Naive thymus-derived CD4-positive, alpha-beta T cell (primary cell): Measurements from ENCODE around the gene SULT4A1. TPM values are rescaled to one million over a fixed set of nuclear protein-coding genes. Genes with fewer than 3 reads are reported as not detected.
A peak's percentile ranks its signal among the peaks of the same experiment; 100 is the strongest.

Experiments used
- ATAC-seq: fragments of 150-1000 bp; cut with Tn5 transposase; 2 replicates; pipeline ENCODE4 v1.10.0; 2021; ENCODE audit warnings: mild to moderate bottlenecking, moderate library complexity
- CTCF ChIA-PET: fragments of 350-600 bp; sonication (Branson Sonifier 250); formaldehyde crosslinking; loops from one replicate; lab custom pipeline; 2021; ENCODE audit warnings: antibody characterized with exemption; lab: Charles Lee
- POLR2A ChIA-PET: fragments of 350-600 bp; sonication (Branson Sonifier 250); formaldehyde crosslinking; loops from one replicate; lab custom pipeline; 2021; ENCODE audit warnings: antibody characterized with exemption, inconsistent platforms; lab: Charles Lee
- DNase-seq, 9 donors: peaks; one replicate each; pipeline versions ENCODE4 v3.0.0 to v3.0.0-alpha.2; 2020 to 2022; ENCODE audit warnings: mixed read lengths in 1 of 9
- H3K27ac ChIP-seq: one replicate; pipeline ENCODE4 v1.7.0; 2013; ENCODE audit warnings: mild to moderate bottlenecking, low read depth, low read length, moderate library complexity
- H3K27me3 ChIP-seq, 2 donors: one replicate each; pipeline ENCODE4 v1.7.0; 2013; ENCODE audit warnings: low read length in 2 of 2, mild to moderate bottlenecking in 2 of 2, moderate library complexity in 2 of 2; ENCODE audit not compliant: control insufficient read depth in 2 of 2, insufficient read depth in 2 of 2
- H3K36me3 ChIP-seq, 3 experiments: 1 replicate in 2 of 3; 2 replicates in 1 of 3; pipeline ENCODE4 v1.7.0; 2013; ENCODE audit warnings: low read length in 3 of 3, mild to moderate bottlenecking in 3 of 3, moderate library complexity in 1 of 3; ENCODE audit not compliant: insufficient read depth in 3 of 3, control insufficient read depth in 2 of 3
- H3K4me1 ChIP-seq, 2 donors: one replicate each; pipeline ENCODE4 v1.7.0; 2013; ENCODE audit warnings: low read length in 2 of 2, mild to moderate bottlenecking in 2 of 2, moderate library complexity in 1 of 2; ENCODE audit not compliant: control insufficient read depth in 2 of 2, insufficient read depth in 2 of 2
- H3K4me3 ChIP-seq: 2 replicates; pipeline ENCODE4 v1.7.0; 2013; ENCODE audit warnings: mild to moderate bottlenecking, low read length
- H3K9me3 ChIP-seq, 3 experiments: 1 replicate in 2 of 3; 2 replicates in 1 of 3; pipeline ENCODE4 v1.7.0; 2013; ENCODE audit warnings: low read length in 3 of 3; ENCODE audit not compliant: control insufficient read depth in 2 of 3
- H3K27ac Mint-ChIP-seq, 9 donors: one replicate each; pipeline ENCODE4 v1.8.0; 2020 to 2022; ENCODE audit warnings: mixed read lengths in 9 of 9, mild to moderate bottlenecking in 8 of 9, moderate library complexity in 5 of 9, inconsistent platforms in 2 of 9
- H3K27me3 Mint-ChIP-seq, 5 donors: one replicate each; pipeline ENCODE4 v1.8.0; 2021 to 2022; ENCODE audit warnings: mixed read lengths in 5 of 5, mild to moderate bottlenecking in 1 of 5
- H3K36me3 Mint-ChIP-seq, 5 donors: one replicate each; pipeline ENCODE4 v1.8.0; 2020 to 2022; ENCODE audit warnings: mixed read lengths in 5 of 5, mild to moderate bottlenecking in 3 of 5, inconsistent platforms in 1 of 5
- H3K4me1 Mint-ChIP-seq, 7 donors: one replicate each; pipeline ENCODE4 v1.8.0; 2020 to 2022; ENCODE audit warnings: mixed read lengths in 7 of 7, mild to moderate bottlenecking in 3 of 7, inconsistent platforms in 1 of 7
- H3K4me3 Mint-ChIP-seq, 10 donors: one replicate each; pipeline ENCODE4 v1.8.0; 2020 to 2022; ENCODE audit warnings: mild to moderate bottlenecking in 10 of 10, mixed read lengths in 10 of 10, moderate library complexity in 6 of 10, inconsistent platforms in 2 of 10
- H3K9me3 Mint-ChIP-seq, 11 donors: one replicate each; pipeline ENCODE4 v1.8.0; 2020 to 2022; ENCODE audit warnings: mixed read lengths in 11 of 11, mild to moderate bottlenecking in 4 of 11, inconsistent platforms in 1 of 11, moderate library complexity in 1 of 11
- intact Hi-C, 2 donors: fragments of 100-400 bp; cut with micrococcal nuclease; formaldehyde crosslinking; loops; one replicate each; pipeline ENCODE4 v1.15.1; 2023
- polyA plus RNA-seq, 2 donors: library from polyadenylated mRNA; unstranded; fragments of 300-500 nt; fragmentation: Illumina TruSeq; gene quantifications; one replicate each; pipeline ENCODE4 v1.2.3, GENCODE V29; 2021
- total RNA-seq, 6 experiments: library from RNA in 5 of 6; stranded (reverse) in 5 of 6; gene quantifications; 1 replicate in 5 of 6; 2 replicates in 1 of 6; pipeline ENCODE4 v1.2.3 and lab custom pipeline; 2021 to 2026

The SULT4A1 gene
- total and polyA plus RNA-seq, 7 experiments from 2014 or later = not detected

DNA sequence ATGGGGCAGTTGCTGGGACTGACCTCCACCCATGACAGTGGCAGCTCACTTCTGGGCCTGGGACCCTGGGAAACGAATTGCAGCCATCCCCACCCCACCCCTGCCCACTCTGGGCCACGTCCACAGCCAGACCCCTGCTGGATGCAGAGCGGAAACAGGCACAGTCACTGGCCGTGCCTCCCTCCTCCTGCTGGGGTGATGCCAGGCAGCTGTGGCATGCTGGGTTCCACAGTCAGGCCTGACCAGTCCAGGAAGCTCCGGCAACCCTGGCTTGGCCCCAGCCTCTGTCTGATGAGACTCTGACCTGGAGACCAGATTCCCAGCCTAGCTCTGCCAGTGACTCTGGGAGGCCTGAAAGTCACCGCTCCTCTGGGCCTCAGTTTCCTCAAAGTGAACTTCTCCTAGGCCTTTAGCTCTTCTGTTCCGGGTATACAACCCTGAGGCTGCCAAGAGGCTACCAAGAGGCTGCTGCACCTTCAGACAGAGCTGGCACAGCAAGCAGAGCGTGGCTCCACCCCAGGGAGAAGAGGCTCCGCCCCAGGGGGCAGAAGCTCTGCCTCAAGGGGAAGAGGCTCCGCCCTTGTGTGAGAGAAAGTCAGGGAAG lies 8.9 kb downstream of the SULT4A1 start:
- Histone ChIP-seq H3K4me3 (no peak overlapping the region), H3K9me3 (peaks cover 0 to 6% (median 0%) of the 10 kb centered on the region in 3 experiments), H3K27me3 (no peaks in the 10 kb centered on the region), H3K4me1 (no peaks in the 10 kb centered on the region), H3K36me3 (no peaks in the 10 kb centered on the region), H3K27ac (no peak overlapping the region)
- Mint-ChIP-seq H3K4me3 (no peak overlapping the region), H3K36me3 (peaks cover 0 to 8% (median 3%) of the 10 kb centered on the region in 5 donors), H3K9me3 (peaks cover 0 to 16% (median 7%) of the 10 kb centered on the region in 11 donors), H3K4me1 (peaks cover 0 to 3% (median 0%) of the 10 kb centered on the region in 7 donors), H3K27me3 (peaks cover 2 to 78% (median 32%) of the 10 kb centered on the region in 5 donors), H3K27ac (no peak overlapping the region)
- ATAC-seq (no peak), DNase-seq (no peak)
- intact Hi-C loops = no loop called here
- POLR2A ChIA-PET = no interaction called here
- CTCF ChIA-PET = no interaction called here

DNA sequence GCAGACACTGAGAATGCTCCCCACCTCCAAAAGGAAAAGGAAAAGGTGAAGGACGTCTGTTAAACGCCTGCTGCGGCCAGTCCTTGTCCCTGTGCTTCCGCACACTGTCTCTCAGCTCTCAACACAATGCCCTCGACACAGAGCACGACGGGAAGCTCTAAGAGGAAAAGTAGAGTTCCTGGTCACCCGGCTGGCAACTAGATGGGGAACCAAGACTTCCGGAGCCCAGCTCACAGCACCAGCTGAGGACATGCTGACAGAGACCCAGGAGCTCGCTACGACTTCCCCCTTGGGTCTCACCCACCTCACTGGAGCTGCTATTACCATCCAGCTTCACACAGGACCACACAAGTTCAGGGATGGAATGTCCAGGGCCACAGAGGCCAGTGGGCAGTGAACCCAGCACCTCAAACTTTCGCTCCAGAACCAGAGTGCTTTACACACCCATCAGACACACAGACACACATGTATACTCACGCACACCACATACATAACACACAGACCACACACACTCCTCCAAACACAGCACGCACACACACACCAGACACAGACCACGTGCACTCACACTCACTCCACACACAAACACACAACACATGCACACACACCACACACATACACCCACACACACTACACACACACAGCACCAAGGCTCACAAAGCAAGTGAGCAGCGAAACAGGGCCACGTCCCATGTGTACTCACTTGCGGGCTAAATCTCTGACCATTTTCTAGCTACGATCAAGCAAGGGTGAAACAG lies 9.6 kb downstream of the SULT4A1 start:
- H3K36me3 ChIP-seq = no peaks in the 10 kb centered on the region
- H3K4me3 Mint-ChIP-seq = no peak overlapping the region
- H3K27me3 ChIP-seq = no peaks in the 10 kb centered on the region
- DNase-seq (no peak), ATAC-seq (no peak)
- H3K9me3 ChIP-seq = peaks cover 0 to 6% (median 0%) of the 10 kb centered on the region in 3 experiments
- H3K9me3 Mint-ChIP-seq = peaks cover 0 to 16% (median 7%) of the 10 kb centered on the region in 11 donors
- peaks cover 0 to 8% (median 3%) of the 10 kb centered on the region in 5 donors for H3K36me3 Mint-ChIP-seq
- intact Hi-C loops = no loop called here
- CTCF ChIA-PET = no interaction called here
- POLR2A ChIA-PET = no interaction called here
- H3K4me1 ChIP-seq = no peaks in the 10 kb centered on the region
- H3K4me1 Mint-ChIP-seq = peaks cover 0 to 3% (median 0%) of the 10 kb centered on the region in 7 donors
- H3K27ac ChIP-seq = no peak overlapping the region
- H3K27ac Mint-ChIP-seq = no peak overlapping the region
- no peak overlapping the region for H3K4me3 ChIP-seq
- peaks cover 2 to 73% (median 32%) of the 10 kb centered on the region in 5 donors for H3K27me3 Mint-ChIP-seq

DNA sequence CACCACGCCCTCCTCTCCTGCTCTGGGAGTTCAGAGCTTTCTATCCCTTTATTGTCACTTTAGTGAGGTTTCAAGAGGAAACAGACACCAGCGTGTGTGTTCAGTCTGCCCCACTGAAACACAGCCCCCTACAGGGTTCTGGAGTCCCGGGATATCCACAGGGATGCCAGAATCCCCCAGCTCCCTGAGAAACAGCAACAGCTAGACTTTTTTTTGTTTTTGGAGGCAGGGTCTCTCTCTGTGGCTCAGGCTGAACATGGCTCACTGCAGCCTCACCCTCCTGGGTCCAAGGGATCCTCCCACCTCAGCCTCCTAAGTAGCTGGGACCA lies 10.4 kb downstream of the SULT4A1 start:
- Mint-ChIP-seq H3K4me3 (no peak overlapping the region), H3K9me3 (peaks cover 0 to 9% (median 6%) of the 10 kb centered on the region in 11 donors), H3K27ac (peak overlapping the region in 1 of 9 donors; percentile 26), H3K4me1 (peaks cover 0 to 3% (median 0%) of the 10 kb centered on the region in 7 donors), H3K27me3 (peaks cover 2 to 64% (median 24%) of the 10 kb centered on the region in 5 donors), H3K36me3 (peaks cover 0 to 7% (median 2%) of the 10 kb centered on the region in 5 donors)
- CTCF ChIA-PET = no interaction called here
- Histone ChIP-seq H3K27me3 (no peaks in the 10 kb centered on the region), H3K36me3 (no peaks in the 10 kb centered on the region), H3K4me1 (no peaks in the 10 kb centered on the region), H3K9me3 (peaks cover 0 to 6% (median 0%) of the 10 kb centered on the region in 3 experiments), H3K4me3 (no peak overlapping the region), H3K27ac (no peak overlapping the region)
- DNase-seq (no peak), ATAC-seq (no peak)
- POLR2A ChIA-PET = no interaction called here
- intact Hi-C loops = no loop called here

DNA sequence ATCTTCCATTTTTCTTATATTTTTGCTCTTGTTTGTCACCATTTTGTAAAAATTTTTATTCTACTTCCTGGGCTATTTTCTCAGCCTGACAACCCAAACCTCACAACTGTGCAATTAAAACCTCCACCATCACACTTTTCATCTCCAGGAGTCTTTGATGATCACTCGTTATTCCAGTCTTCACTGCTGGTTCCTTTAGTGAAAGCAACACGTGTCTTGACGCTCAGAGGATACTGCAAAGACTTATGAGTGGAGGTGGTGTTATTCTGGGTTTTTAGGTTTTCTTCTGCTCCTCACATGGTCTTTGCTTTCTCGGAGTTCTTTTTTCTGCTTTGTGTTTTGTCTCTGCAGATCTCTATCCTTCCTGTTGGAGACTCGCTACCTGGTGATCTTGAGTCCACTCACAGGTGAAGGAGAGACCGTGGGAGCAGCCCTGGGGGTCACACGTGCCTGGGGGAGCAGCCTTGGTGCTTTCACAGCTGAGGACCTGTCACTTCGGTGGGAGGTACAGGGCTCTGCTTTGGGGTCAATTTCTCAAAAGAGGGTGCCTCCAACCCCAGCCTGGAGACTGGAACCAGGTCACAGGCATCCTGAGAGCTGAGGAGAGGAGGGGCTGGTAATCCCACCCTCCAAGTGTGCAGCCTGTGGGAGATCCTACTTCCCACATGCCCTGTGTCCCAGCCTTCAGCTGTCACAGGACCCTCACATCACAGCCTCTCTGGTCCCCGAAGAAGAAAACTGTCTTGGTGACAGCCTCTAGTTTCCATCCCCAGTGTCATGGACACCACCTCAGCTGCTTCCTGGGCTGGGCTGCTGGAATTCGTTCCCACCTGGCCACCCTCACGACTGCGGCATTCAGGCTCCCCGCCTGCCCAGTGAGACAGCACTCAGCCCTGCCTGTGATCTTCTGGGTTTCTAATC lies 11.0 kb downstream of the SULT4A1 start:
- H3K9me3 Mint-ChIP-seq = peaks cover 0 to 3% (median 2%) of the 10 kb centered on the region in 11 donors
- peaks cover 2 to 58% (median 19%) of the 10 kb centered on the region in 5 donors for H3K27me3 Mint-ChIP-seq
- DNase-seq = no peak
- no peak for ATAC-seq
- no peak overlapping the region for H3K27ac ChIP-seq
- ChIA-PET CTCF (no interaction called here), POLR2A (no interaction called here)
- intact Hi-C loops = no loop called here
- H3K36me3 Mint-ChIP-seq = peaks cover 0 to 2% (median 0%) of the 10 kb centered on the region in 5 donors
- H3K4me1 Mint-ChIP-seq = peaks cover 0 to 3% (median 0%) of the 10 kb centered on the region in 7 donors
- H3K4me3 ChIP-seq = no peak overlapping the region
- H3K4me3 Mint-ChIP-seq = no peak overlapping the region
- H3K4me1 ChIP-seq = no peaks in the 10 kb centered on the region
- no peaks in the 10 kb centered on the region for H3K36me3 ChIP-seq
- H3K9me3 ChIP-seq = peaks cover 0 to under 1% (median 0%) of the 10 kb centered on the region in 3 experiments
- H3K27me3 ChIP-seq = no peaks in the 10 kb centered on the region
- peak overlapping the region in 1 of 9 donors; percentile 26 for H3K27ac Mint-ChIP-seq

GRCh38 chr22:43850529-43850928 lies 11.8 kb downstream of the SULT4A1 start:
- no peaks in the 10 kb centered on the region for H3K4me1 ChIP-seq
- no peak overlapping the region for H3K4me3 ChIP-seq
- no peaks in the 10 kb centered on the region for H3K36me3 ChIP-seq
- intact Hi-C loops = no loop called here
- POLR2A ChIA-PET = no interaction called here
- CTCF ChIA-PET = no interaction called here
- Mint-ChIP-seq H3K27me3 (peaks cover 2 to 50% (median 15%) of the 10 kb centered on the region in 5 donors), H3K36me3 (no peaks in the 10 kb centered on the region), H3K9me3 (peaks cover 0 to 2% (median 0%) of the 10 kb centered on the region in 11 donors), H3K4me3 (no peak overlapping the region), H3K27ac (no peak overlapping the region), H3K4me1 (peaks cover 0 to 3% (median 0%) of the 10 kb centered on the region in 7 donors)
- DNase-seq (no peak), ATAC-seq (no peak)
- H3K27ac ChIP-seq = no peak overlapping the region
- no peaks in the 10 kb centered on the region for H3K27me3 ChIP-seq
- no peaks in the 10 kb centered on the region for H3K9me3 ChIP-seq

- ChIA-PET CTCF (interaction anchor here (0.6 kb wide), 1 partner anchor 583 kb away, joined by 3 read pairs; no protein-coding TSS in a partner anchor), POLR2A (no interaction called here)
- DNase-seq = no peak
- Mint-ChIP-seq H3K27me3 (peaks cover 2 to 46% (median 12%) of the 10 kb centered on the region in 5 donors), H3K4me3 (no peak overlapping the region), H3K9me3 (peaks cover 0 to 2% (median 0%) of the 10 kb centered on the region in 11 donors), H3K36me3 (no peaks in the 10 kb centered on the region), H3K4me1 (peaks cover 0 to 3% (median 0%) of the 10 kb centered on the region in 7 donors), H3K27ac (no peak overlapping the region)
- intact Hi-C loops = no loop called here
- H3K27me3 ChIP-seq = no peaks in the 10 kb centered on the region
- no peak overlapping the region for H3K4me3 ChIP-seq
- H3K36me3 ChIP-seq = no peaks in the 10 kb centered on the region
- H3K9me3 ChIP-seq = no peaks in the 10 kb centered on the region
- no peaks in the 10 kb centered on the region for H3K4me1 ChIP-seq
- ATAC-seq = no peak
- H3K27ac ChIP-seq = no peak overlapping the region
Measured at GRCh38 chr22:43849731-43850130, 12.6 kb downstream of the SULT4A1 start.
